SK-N-SH treated with all-trans-retinoic acid at 6 μM for 48 hours (cell line): ENCODE measurements around the gene RGS2.
A peak's percentile ranks its signal among the peaks of the same experiment; 100 is the strongest.

ENCODE experiments used
- ATAC-seq: fragments of 200-7000 bp; cut with Tn5 transposase; 3 replicates; pipeline ENCODE4 v1.9.1; 2020; ENCODE audit warnings: mild to moderate bottlenecking, moderate library complexity
- ARNTL ChIP-seq: fragments of 450-650 bp; formaldehyde crosslinking; IDR thresholded peaks from 2 replicates; pipeline ENCODE4 v1.5.0; 2020; ENCODE audit warnings: low read depth, mild to moderate bottlenecking, moderate library complexity, borderline replicate concordance
- BACH2 ChIP-seq: fragments of 250-450 bp; sonication (Bioruptor Pico); IDR thresholded peaks from 2 replicates; pipeline ENCODE4 v1.9.0; 2021; ENCODE audit warnings: mild to moderate bottlenecking, borderline replicate concordance
- CSDC2 ChIP-seq: fragments of 250-450 bp; sonication (Bioruptor Pico); IDR thresholded peaks from 2 replicates; pipeline ENCODE4 v1.5.0; 2020; ENCODE audit warnings: mild to moderate bottlenecking, moderate library complexity
- ESRRG ChIP-seq: fragments of 250-450 bp; sonication (Bioruptor Pico); IDR thresholded peaks from 2 replicates; pipeline ENCODE4 v1.6.1; 2021; ENCODE audit warnings: mild to moderate bottlenecking
- GLIS3 ChIP-seq: fragments of 250-450 bp; sonication (Bioruptor Pico); IDR thresholded peaks from 2 replicates; pipeline ENCODE4 v1.5.0; 2020; ENCODE audit warnings: mild to moderate bottlenecking, moderate library complexity
- ISL1 ChIP-seq: fragments of 250-450 bp; sonication (Bioruptor Pico); IDR thresholded peaks from 2 replicates; pipeline ENCODE4 v2.1.2; 2022; ENCODE audit warnings: mild to moderate bottlenecking, moderate library complexity
- OSR1 ChIP-seq: fragments of 250-450 bp; sonication (Bioruptor Pico); IDR thresholded peaks from 2 replicates; pipeline ENCODE4 v1.8.0; 2022; ENCODE audit warnings: moderate library complexity, mild to moderate bottlenecking, inconsistent platforms
- RARB ChIP-seq: fragments of 250-450 bp; sonication (Bioruptor Pico); IDR thresholded peaks from 2 replicates; pipeline ENCODE4 v1.8.0; 2021; ENCODE audit warnings: mild to moderate bottlenecking, moderate library complexity
- SNAI2 ChIP-seq: fragments of 250-450 bp; sonication (Bioruptor Pico); IDR thresholded peaks from 2 replicates; pipeline ENCODE4 v1.5.0; 2020; ENCODE audit warnings: mild to moderate bottlenecking, moderate library complexity
- TCF4 ChIP-seq: fragments of 250-450 bp; sonication (Bioruptor Pico); IDR thresholded peaks from 2 replicates; pipeline ENCODE4 v1.8.0; 2021; ENCODE audit warnings: mild to moderate bottlenecking, moderate library complexity, borderline replicate concordance
- TOX ChIP-seq: fragments of 250-450 bp; sonication (Bioruptor Pico); IDR thresholded peaks from 2 replicates; pipeline ENCODE4 v1.8.0; 2021; ENCODE audit warnings: mild to moderate bottlenecking, moderate library complexity, borderline replicate concordance
- ZC3H10 ChIP-seq: fragments of 250-450 bp; sonication (Bioruptor Pico); IDR thresholded peaks from 2 replicates; pipeline ENCODE4 v1.5.1; 2021; ENCODE audit warnings: mild to moderate bottlenecking, moderate library complexity
- ZFP3 ChIP-seq: fragments of 250-450 bp; sonication (Bioruptor Pico); IDR thresholded peaks from 2 replicates; pipeline ENCODE4 v1.5.0; 2020; ENCODE audit warnings: mild to moderate bottlenecking, moderate library complexity
- ZFP30 ChIP-seq: fragments of 450-650 bp; formaldehyde crosslinking; IDR thresholded peaks from 2 replicates; pipeline ENCODE4 v1.5.0; 2022; ENCODE audit warnings: mild to moderate bottlenecking, moderate library complexity
- ZNF565 ChIP-seq: fragments of 450-650 bp; formaldehyde crosslinking; conservative IDR thresholded peaks from 2 replicates; pipeline ENCODE4 v1.5.0; 2020; ENCODE audit warnings: low read depth, mild to moderate bottlenecking, moderate library complexity
- ZNF70 ChIP-seq: fragments of 450-650 bp; formaldehyde crosslinking; IDR thresholded peaks from 2 replicates; pipeline ENCODE4 v1.5.0; 2020; ENCODE audit warnings: mild to moderate bottlenecking, moderate library complexity
- ZNF8 ChIP-seq: fragments of 450-650 bp; formaldehyde crosslinking; IDR thresholded peaks from 2 replicates; pipeline ENCODE4 v1.5.0; 2020; ENCODE audit warnings: mild to moderate bottlenecking, moderate library complexity
- TF ChIP-seq, protein P1 (sequence below): fragments of 250-450 bp; sonication (Bioruptor Pico); IDR thresholded peaks from 2 replicates; pipeline ENCODE4 v1.5.0; 2020; ENCODE audit warnings: mild to moderate bottlenecking, moderate library complexity
- TF ChIP-seq, protein P2 (sequence below): fragments of 250-450 bp; sonication (Bioruptor Pico); IDR thresholded peaks from 2 replicates; pipeline ENCODE4 v1.5.1; 2021; ENCODE audit warnings: mild to moderate bottlenecking, moderate library complexity
- TF ChIP-seq, protein P3 (sequence below): fragments of 250-450 bp; sonication (Bioruptor Pico); IDR thresholded peaks from 2 replicates; pipeline ENCODE4 v1.8.0; 2021; ENCODE audit warnings: low read depth, mild to moderate bottlenecking, moderate library complexity, borderline replicate concordance
- TF ChIP-seq, protein P4 (sequence below): fragments of 250-450 bp; sonication (Bioruptor Pico); IDR thresholded peaks from 2 replicates; pipeline ENCODE4 v1.8.0; 2020; ENCODE audit warnings: mild to moderate bottlenecking, moderate library complexity, borderline replicate concordance
- TF ChIP-seq, protein P5 (sequence below): fragments of 250-450 bp; sonication (Bioruptor Pico); IDR thresholded peaks from 2 replicates; pipeline ENCODE4 v1.5.1; 2020; ENCODE audit warnings: low read depth, mild to moderate bottlenecking, moderate library complexity

RGS2 gene

DNA sequence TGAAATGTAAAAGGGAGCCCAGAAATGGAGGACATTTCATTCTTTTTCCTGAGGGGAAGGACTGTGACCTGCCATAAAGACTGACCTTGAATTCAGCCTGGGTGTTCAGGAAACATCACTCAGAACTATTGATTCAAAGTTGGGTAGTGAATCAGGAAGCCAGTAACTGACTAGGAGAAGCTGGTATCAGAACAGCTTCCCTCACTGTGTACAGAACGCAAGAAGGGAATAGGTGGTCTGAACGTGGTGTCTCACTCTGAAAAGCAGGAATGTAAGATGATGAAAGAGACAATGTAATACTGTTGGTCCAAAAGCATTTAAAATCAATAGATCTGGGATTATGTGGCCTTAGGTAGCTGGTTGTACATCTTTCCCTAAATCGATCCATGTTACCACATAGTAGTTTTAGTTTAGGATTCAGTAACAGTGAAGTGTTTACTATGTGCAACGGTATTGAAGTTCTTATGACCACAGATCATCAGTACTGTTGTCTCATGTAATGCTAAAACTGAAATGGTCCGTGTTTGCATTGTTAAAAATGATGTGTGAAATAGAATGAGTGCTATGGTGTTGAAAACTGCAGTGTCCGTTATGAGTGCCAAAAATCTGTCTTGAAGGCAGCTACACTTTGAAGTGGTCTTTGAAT, 2.9 kb downstream of the RGS2 start:
- TF ChIP-seq ZNF70 (no peak), ZFP30 (CRISPR knock-in tag) (no peak), TCF4 (CRISPR knock-in tag) (no peak), ARNTL (CRISPR knock-in tag) (no peak), ZFP3 (no peak), RARB (CRISPR knock-in tag) (no peak), CSDC2 (CRISPR knock-in tag) (no peak)
- TF ChIP-seq, protein P1, sequence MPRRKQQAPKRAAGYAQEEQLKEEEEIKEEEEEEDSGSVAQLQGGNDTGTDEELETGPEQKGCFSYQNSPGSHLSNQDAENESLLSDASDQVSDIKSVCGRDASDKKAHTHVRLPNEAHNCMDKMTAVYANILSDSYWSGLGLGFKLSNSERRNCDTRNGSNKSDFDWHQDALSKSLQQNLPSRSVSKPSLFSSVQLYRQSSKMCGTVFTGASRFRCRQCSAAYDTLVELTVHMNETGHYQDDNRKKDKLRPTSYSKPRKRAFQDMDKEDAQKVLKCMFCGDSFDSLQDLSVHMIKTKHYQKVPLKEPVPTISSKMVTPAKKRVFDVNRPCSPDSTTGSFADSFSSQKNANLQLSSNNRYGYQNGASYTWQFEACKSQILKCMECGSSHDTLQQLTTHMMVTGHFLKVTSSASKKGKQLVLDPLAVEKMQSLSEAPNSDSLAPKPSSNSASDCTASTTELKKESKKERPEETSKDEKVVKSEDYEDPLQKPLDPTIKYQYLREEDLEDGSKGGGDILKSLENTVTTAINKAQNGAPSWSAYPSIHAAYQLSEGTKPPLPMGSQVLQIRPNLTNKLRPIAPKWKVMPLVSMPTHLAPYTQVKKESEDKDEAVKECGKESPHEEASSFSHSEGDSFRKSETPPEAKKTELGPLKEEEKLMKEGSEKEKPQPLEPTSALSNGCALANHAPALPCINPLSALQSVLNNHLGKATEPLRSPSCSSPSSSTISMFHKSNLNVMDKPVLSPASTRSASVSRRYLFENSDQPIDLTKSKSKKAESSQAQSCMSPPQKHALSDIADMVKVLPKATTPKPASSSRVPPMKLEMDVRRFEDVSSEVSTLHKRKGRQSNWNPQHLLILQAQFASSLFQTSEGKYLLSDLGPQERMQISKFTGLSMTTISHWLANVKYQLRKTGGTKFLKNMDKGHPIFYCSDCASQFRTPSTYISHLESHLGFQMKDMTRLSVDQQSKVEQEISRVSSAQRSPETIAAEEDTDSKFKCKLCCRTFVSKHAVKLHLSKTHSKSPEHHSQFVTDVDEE = no peak
- TF ChIP-seq, protein P2, sequence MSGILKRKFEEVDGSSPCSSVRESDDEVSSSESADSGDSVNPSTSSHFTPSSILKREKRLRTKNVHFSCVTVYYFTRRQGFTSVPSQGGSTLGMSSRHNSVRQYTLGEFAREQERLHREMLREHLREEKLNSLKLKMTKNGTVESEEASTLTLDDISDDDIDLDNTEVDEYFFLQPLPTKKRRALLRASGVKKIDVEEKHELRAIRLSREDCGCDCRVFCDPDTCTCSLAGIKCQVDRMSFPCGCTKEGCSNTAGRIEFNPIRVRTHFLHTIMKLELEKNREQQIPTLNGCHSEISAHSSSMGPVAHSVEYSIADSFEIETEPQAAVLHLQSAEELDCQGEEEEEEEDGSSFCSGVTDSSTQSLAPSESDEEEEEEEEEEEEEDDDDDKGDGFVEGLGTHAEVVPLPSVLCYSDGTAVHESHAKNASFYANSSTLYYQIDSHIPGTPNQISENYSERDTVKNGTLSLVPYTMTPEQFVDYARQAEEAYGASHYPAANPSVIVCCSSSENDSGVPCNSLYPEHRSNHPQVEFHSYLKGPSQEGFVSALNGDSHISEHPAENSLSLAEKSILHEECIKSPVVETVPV (CRISPR knock-in tag) = no peak
- ATAC-seq = no peak

DNA sequence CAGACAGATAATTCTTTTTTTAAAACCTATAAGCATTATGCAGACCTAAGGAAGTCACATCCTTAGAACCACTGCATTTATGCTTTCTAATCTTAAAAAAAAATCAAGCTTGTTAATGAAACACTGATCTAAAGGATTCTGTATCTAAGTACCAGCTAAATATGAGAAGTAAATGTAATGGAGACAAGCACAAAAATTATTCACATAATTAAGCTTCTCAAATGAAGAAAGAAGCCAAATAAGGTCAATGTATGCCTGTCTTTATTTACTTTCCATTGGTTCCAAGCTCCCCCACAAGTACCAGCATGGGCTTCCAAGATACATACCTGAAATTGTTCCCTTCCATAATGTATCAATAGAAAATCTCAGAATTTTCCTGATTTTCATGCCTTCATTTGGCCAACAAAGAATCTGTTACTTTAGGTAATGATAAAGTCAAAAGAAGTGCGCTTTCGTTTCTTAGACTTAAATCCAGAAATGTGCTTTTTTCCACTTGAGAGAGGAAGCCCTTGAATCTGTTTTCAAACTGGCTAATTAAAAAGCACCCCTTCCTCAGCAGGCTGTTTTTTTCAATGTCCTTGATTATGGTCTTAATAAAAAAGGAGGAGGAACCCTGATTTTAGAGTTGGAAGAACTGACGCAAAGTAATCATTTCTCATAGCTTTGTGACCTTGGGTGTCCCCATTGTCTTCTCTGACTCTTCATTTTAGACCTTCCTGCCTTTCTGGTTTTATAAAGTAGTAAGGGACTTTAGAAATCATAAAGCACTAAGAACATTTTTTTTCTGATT, 3.8 kb downstream of the RGS2 start:
- TF ChIP-seq ZNF70 (no peak), ZC3H10 (CRISPR knock-in tag) (peak; percentile 84), TCF4 (CRISPR knock-in tag) (no peak), RARB (CRISPR knock-in tag) (peak; percentile 96), BACH2 (CRISPR knock-in tag) (no peak), GLIS3 (CRISPR knock-in tag) (peak; percentile 75), TOX (CRISPR knock-in tag) (peak; percentile 97), ESRRG (CRISPR knock-in tag) (no peak), SNAI2 (no peak)
- TF ChIP-seq, protein P3, sequence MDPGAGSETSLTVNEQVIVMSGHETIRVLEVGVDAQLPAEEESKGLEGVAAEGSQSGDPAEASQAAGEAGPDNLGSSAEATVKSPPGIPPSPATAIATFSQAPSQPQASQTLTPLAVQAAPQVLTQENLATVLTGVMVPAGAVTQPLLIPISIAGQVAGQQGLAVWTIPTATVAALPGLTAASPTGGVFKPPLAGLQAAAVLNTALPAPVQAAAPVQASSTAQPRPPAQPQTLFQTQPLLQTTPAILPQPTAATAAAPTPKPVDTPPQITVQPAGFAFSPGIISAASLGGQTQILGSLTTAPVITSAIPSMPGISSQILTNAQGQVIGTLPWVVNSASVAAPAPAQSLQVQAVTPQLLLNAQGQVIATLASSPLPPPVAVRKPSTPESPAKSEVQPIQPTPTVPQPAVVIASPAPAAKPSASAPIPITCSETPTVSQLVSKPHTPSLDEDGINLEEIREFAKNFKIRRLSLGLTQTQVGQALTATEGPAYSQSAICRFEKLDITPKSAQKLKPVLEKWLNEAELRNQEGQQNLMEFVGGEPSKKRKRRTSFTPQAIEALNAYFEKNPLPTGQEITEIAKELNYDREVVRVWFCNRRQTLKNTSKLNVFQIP = no peak; the same call in 1 of the 2 replicates
- TF ChIP-seq, protein P4, sequence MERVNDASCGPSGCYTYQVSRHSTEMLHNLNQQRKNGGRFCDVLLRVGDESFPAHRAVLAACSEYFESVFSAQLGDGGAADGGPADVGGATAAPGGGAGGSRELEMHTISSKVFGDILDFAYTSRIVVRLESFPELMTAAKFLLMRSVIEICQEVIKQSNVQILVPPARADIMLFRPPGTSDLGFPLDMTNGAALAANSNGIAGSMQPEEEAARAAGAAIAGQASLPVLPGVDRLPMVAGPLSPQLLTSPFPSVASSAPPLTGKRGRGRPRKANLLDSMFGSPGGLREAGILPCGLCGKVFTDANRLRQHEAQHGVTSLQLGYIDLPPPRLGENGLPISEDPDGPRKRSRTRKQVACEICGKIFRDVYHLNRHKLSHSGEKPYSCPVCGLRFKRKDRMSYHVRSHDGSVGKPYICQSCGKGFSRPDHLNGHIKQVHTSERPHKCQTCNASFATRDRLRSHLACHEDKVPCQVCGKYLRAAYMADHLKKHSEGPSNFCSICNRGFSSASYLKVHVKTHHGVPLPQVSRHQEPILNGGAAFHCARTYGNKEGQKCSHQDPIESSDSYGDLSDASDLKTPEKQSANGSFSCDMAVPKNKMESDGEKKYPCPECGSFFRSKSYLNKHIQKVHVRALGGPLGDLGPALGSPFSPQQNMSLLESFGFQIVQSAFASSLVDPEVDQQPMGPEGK = peak; percentile 59
- no peak for ATAC-seq

DNA sequence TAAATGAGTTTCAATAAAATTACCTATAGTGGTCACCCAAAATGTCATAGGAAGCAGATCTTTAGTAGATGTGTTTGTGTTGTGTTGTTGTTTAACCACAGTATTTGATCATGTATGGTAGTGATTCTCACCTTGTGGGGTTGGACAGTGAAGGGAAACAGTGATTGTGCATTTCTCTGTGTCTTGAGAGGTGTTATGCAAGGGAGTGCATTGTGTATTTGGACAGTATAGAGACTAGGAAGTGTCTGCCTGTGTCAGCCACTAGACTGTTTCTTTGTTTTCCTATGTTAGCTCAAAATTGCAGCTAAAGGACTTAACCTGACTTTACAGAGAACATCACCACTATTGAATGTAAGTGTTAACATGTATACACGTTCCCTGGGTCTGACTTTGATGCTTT, 6.0 kb downstream of the RGS2 start:
- TF ChIP-seq ZNF8 (CRISPR knock-in tag) = no peak
- no peak for TF ChIP-seq ARNTL (CRISPR knock-in tag)
- no peak for TF ChIP-seq BACH2 (CRISPR knock-in tag)
- ATAC-seq = peak; percentile 15; the same call in 2 of the 3 replicates

DNA sequence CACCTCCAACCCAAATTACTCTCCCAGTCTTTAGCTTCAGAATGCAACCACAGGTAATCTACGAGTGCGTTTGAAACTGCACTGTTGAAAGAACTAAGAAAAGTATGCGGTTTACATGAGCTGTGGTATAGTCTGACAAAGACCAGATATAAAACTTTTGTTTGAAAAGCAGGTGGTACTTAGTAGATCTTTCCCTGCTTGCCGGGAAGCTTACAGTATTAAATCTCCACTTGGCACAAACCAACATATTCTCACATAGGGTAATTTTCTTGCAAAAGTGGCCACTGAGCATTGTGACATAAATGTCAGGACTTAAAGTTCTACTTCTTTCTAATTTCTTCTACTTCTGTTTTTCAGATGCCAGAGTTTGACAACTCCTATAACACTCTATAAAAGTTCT, 8.4 kb downstream of the RGS2 start:
- TF ChIP-seq ARNTL (CRISPR knock-in tag) (no peak), TCF4 (CRISPR knock-in tag) (no peak), TOX (CRISPR knock-in tag) (no peak), CSDC2 (CRISPR knock-in tag) (no peak), GLIS3 (CRISPR knock-in tag) (no peak), OSR1 (CRISPR knock-in tag) (no peak), ISL1 (no peak), ZNF565 (CRISPR knock-in tag) (no peak)
- TF ChIP-seq, protein P5, sequence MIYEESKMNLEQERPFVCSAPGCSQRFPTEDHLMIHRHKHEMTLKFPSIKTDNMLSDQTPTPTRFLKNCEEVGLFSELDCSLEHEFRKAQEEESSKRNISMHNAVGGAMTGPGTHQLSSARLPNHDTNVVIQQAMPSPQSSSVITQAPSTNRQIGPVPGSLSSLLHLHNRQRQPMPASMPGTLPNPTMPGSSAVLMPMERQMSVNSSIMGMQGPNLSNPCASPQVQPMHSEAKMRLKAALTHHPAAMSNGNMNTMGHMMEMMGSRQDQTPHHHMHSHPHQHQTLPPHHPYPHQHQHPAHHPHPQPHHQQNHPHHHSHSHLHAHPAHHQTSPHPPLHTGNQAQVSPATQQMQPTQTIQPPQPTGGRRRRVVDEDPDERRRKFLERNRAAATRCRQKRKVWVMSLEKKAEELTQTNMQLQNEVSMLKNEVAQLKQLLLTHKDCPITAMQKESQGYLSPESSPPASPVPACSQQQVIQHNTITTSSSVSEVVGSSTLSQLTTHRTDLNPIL (CRISPR knock-in tag) = no peak
- TF ChIP-seq, protein P2 (CRISPR knock-in tag) = no peak
- ATAC-seq = no peak
